ENCODE results near the gene HPN.

Gene HPN

GRCh38 chr19:35075202-35076025 is 33.9 kb downstream of the HPN start:
- no peak for TF ChIP-seq CTCF (IDR thresholded peaks at IDR 0.05; ENCODE audit: borderline replicate concordance, insufficient read depth, low read depth, low read length)
- H3K4me3 ChIP-seq (ENCODE audit: low read depth, low read length): no peak overlapping the region

GRCh38 chr19:35076026-35076370 is 34.5 kb downstream of the HPN start:
- no peak overlapping the region for H3K4me3 ChIP-seq (ENCODE audit: low read depth, low read length)
- TF ChIP-seq CTCF (IDR thresholded peaks at IDR 0.05; ENCODE audit: borderline replicate concordance, insufficient read depth, low read depth, low read length): no peak

- TF ChIP-seq CTCF (IDR thresholded peaks at IDR 0.05; ENCODE audit: borderline replicate concordance, insufficient read depth, low read depth, low read length): no peak
Measured at GRCh38 chr19:35076657-35077056, 35.1 kb downstream of the HPN start.

GRCh38 chr19:35077411-35078223 is 36.1 kb downstream of the HPN start:
- TF ChIP-seq CTCF (IDR thresholded peaks at IDR 0.05; ENCODE audit: borderline replicate concordance, insufficient read depth, low read depth, low read length): no peak

More at GRCh38 chr19:35076657-35077056, 35.1 kb downstream of the HPN start:
- H3K4me3 ChIP-seq (ENCODE audit: low read depth, low read length): no peak overlapping the region

GRCh38 chr19:35079826-35080225 is 38.3 kb downstream of the HPN start:
- TF ChIP-seq CTCF (IDR thresholded peaks at IDR 0.05; ENCODE audit: borderline replicate concordance, insufficient read depth, low read depth, low read length): no peak
- no peak overlapping the region for H3K4me3 ChIP-seq (ENCODE audit: low read depth, low read length)

More at GRCh38 chr19:35077411-35078223, 36.1 kb downstream of the HPN start:
- H3K4me3 ChIP-seq (ENCODE audit: low read depth, low read length): no peak overlapping the region

GRCh38 chr19:35080613-35081170 is 39.2 kb downstream of the HPN start:
- TF ChIP-seq CTCF (IDR thresholded peaks at IDR 0.05; ENCODE audit: borderline replicate concordance, insufficient read depth, low read depth, low read length): no peak
- no peak overlapping the region for H3K4me3 ChIP-seq (ENCODE audit: low read depth, low read length)
